NCI-H2227 (cell line): ENCODE results near the gene PRKCB.

Experiments
- DNase-seq: peaks from one replicate; lab custom pipeline; 2025; ENCODE audit not compliant: unreplicated experiment; lab: John Stamatoyannopoulos, UW

PRKCB gene

GRCh38 chr16:23835390-23836077 is at the start of gene PRKCB:
Gene PRKCB, plus strand, starts transcription at chr16:23835983.
- DNase-seq = peak; percentile 92

- DNase-seq = no peak
Observed at GRCh38 chr16:23786964-23787561, 48.7 kb upstream of the PRKCB start.

GRCh38 chr16:23788685-23789084 is 47.1 kb upstream of the PRKCB start:
- no peak for DNase-seq

- no peak for DNase-seq
Observed at GRCh38 chr16:23795378-23795777, 40.4 kb upstream of the PRKCB start.

GRCh38 chr16:23796941-23797340 is 38.8 kb upstream of the PRKCB start:
- no peak for DNase-seq

- peak; percentile 77 for DNase-seq
Observed at GRCh38 chr16:23801378-23801777, 34.4 kb upstream of the PRKCB start.

- no peak for DNase-seq
Observed at GRCh38 chr16:23802776-23803175, 33.0 kb upstream of the PRKCB start.

GRCh38 chr16:23803591-23804123 is 32.1 kb upstream of the PRKCB start:
- peak; percentile 42 for DNase-seq

GRCh38 chr16:23807028-23807427 is 28.8 kb upstream of the PRKCB start:
- DNase-seq = no peak

GRCh38 chr16:23821467-23821866 is 14.3 kb upstream of the PRKCB start:
- DNase-seq = no peak

GRCh38 chr16:23821875-23822688 is 13.7 kb upstream of the PRKCB start:
- DNase-seq = no peak

GRCh38 chr16:23823475-23824384 is 12.1 kb upstream of the PRKCB start:
- no peak for DNase-seq

- no peak for DNase-seq
Observed at GRCh38 chr16:23824909-23825308, 10.9 kb upstream of the PRKCB start.

- DNase-seq = no peak
Observed at GRCh38 chr16:23826528-23827045, 9.2 kb upstream of the PRKCB start.

GRCh38 chr16:23827057-23827456 is 8.7 kb upstream of the PRKCB start:
- DNase-seq = no peak

GRCh38 chr16:23829454-23829853 is 6.3 kb upstream of the PRKCB start:
- no peak for DNase-seq

GRCh38 chr16:23830276-23830675 is 5.5 kb upstream of the PRKCB start:
- no peak for DNase-seq

- no peak for DNase-seq
Observed at GRCh38 chr16:23832882-23833281, 2.9 kb upstream of the PRKCB start.

- DNase-seq = no peak
Observed at GRCh38 chr16:23833504-23833903, 2.3 kb upstream of the PRKCB start.

- DNase-seq = no peak
Observed at GRCh38 chr16:23833960-23834685, 1.7 kb upstream of the PRKCB start.
